Activated T-cell treated with anti-CD3 and anti-CD28 coated beads for 4 hours (primary cell): ENCODE measurements around the gene EIF3A.
"Not testable (repeated sequence)": the region's sequence is repeated elsewhere in the genome, so short reads cannot be mapped to it uniquely, and the experiment has no call there.

Source experiments
- DNase-seq: peaks from one replicate; pipeline ENCODE4 v3.0.0-alpha.2; 2020

The EIF3A gene

DNA sequence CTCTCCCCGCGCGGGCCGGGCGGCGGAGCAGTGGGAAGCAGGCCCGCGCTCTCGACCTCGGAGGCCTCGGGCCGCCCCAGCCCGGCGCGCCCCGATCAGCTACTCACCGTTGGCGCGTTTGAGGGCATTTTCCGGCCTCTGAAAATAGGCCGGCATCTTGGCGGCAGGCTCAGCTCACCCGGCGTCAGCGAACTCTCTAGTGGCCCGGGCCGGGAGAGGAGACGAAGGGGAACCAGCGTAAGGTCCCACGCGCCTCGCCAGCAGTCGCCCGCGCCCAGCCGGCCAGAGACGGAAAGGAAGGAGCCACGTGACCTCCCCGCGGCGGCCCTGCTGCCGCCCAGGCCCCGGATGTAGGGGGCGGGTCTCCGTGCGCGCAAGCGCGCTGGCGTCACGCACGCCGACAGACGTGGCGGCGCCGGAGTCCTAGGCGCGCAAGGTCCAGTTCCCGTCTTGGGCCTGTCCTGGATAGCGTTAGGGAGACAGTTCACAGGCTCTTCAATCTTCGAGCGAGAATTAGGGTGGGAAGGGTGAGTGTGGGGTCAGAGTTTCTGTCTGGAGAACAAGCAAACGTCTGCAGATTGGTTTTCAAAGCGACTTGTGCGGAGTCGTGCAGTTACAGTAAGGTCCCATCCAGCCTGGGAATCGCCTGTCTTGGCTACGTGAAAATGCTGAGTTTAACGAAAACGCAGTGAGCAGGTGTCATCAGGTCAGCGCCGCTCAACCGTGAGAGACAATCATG is at the start of gene EIF3A:
TSS of gene EIF3A (minus strand) at position 297 of the 739 bp plus-strand sequence. CDS start at position 156, 141 bp downstream.
- DNase-seq: peak; percentile 83

DNA sequence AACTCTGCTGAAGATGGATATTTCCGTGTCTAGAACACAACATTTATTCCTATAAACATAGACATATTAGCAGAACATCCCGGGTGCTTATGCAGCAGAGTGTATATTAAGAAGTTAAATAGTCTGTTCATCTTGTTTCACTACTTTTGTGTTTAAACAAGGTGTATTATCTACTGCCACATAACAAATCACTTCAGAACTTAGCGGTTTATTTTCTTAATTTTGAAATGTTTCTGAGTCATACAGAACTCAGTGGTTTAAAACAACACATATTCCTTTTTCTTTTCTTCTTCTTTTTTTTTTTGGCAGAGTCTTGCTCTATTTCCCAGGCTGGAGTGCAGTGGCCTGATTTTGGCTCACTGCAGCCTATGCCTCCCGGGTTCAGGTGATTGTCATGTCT is 49.1 kb upstream of the EIF3A start:
- no peak for DNase-seq

- DNase-seq: no peak
These were observed 45.3 kb upstream of the EIF3A start for GRCh38 chr10:119125942-119126341.

DNA sequence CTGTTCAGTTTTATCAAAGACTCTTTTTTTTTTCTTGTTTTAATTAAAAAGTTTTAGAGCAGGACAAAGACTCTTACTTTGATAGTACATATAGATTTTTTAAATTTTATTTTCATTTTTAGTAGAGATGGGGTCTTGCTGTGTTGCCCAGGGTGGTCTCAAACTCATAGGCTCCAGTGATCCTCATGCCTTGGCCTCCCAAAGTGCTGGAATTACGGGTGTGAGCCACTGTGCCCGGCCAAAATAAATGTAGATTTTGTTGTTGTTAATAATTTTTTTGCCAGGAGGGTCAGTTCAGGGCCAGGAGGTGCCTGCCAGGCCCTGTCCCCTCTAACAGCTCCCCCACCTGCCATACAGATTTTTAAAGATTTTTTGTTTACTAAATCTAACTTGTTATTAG is 40.3 kb upstream of the EIF3A start:
- DNase-seq: no peak

GRCh38 chr10:119120413-119120867 is 39.8 kb upstream of the EIF3A start:
- no peak for DNase-seq

DNA sequence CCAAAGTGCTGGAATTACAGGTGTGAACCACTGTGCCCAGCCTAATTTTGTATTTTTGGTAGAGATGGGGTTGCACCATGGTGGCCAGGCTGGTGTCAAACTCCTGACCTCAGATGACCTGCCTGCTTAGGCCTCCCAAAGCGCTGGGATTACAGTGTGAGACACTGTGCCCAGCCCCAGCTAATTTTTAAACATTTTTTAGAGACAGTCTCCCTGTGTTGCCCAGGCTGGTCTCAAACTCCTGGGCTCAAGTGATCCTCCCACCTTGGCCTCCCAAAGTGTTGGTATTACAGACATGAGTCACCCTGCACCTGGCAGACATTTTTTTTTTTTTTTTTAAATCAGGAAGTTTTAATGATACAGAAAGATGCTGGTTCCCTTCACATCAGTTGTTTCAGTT is 38.8 kb upstream of the EIF3A start:
- no peak for DNase-seq

DNA sequence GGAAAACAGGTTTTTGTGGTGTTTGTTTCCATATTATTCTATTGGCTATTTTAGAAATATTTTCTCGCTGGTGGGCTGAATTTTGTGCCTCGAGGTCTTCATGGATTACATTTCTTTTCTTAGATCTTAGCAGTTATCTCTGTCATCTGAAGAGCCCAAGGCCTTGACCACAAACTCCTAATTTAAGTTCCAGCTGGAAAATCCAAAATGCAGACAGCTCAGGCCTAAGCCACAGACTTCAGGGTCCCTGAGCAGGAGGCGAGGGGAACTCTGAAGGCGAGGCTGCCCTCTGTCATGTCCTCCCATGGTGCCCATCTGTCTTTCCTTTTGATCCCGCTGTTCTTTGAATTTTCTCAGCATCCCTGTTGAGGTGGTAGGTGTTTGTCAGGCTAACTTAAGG is 37.6 kb upstream of the EIF3A start:
- no peak for DNase-seq

GRCh38 chr10:119116326-119116951 is 35.8 kb upstream of the EIF3A start:
- DNase-seq: no peak

DNA sequence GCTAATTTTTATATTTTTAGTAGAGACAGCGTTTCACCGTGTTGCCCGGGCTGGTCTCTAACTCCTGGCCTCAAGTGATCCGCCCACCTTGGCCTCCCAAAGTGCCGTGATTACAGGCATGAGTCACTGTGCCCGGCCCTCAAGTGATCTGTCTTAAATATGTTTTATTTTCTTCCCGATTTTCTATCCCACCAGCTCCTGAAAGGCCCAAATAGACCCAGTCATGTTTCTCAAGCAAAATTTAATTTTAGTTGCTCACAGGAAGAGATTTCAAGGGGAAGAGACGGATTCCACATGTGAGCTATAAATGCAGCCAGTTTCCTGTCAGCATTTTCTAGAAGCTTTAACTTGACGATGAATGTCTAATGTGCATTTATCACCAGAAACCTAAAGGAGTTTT is 35.3 kb upstream of the EIF3A start:
- no peak for DNase-seq

GRCh38 chr10:119113751-119114732 is 33.4 kb upstream of the EIF3A start:
- no peak for DNase-seq

GRCh38 chr10:119112056-119112455 is 31.4 kb upstream of the EIF3A start:
- no peak for DNase-seq

DNA sequence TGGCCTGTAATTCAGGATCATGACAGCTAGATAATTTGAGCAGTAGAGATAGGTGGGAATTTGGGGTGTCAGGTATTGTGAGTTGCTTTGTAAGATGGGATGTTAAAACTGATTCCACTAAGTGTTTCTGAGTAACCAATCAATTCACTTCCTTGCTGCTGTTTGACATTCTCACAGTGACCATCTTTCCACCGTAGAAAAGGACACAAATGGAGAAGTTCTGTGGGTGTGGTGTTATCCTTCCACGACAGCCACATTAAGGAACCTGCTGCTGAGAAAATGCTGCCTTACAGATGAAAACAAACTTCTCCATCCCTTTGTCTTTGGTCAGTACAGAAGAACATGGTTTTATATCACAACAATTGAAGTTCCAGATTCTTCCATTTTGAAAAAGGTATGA is 27.2 kb upstream of the EIF3A start:
- not testable (repeated sequence) for DNase-seq

DNA sequence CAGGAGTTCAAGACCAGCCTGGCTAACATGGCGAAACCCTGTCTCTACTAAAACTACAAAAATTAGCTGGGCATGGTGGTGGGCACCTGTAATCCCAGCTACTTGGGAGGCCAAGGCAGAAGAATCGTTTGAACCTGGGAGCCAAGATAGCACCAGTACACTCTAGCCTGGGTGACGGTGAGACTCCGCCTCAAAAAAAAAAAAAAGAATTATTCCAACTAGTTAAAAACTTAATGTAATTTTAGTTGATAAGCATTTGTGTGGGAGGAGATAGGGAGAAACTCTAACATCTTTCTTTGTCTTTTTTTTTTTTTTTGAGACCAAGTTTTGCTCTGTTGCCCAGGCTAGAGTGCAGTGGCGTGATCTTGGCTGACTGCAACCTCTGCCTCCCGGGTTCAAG is 26.5 kb upstream of the EIF3A start:
- not testable (repeated sequence) for DNase-seq

GRCh38 chr10:119105899-119106298 is 25.3 kb upstream of the EIF3A start:
- not testable (repeated sequence) for DNase-seq

GRCh38 chr10:119105155-119105554 is 24.5 kb upstream of the EIF3A start:
- no peak for DNase-seq

DNA sequence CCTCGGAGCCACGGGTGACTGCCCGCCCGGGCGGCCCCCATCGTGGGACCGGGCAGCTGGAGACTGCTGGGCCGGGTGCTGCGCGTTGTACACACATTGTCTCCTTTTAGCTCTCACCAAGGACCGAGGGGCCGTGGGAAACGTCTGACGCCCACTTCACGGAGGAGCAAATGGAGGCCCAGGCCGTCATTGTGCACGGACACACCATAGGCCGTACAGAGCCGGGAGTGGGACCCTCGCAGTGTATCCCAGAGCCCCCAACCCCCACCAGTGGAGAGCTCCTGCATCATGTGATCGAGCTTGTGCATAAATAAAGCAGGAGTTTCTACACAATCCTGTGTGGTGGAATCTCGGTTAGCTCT is 24.0 kb upstream of the EIF3A start:
- DNase-seq: no peak

- DNase-seq: peak; percentile 71
These were observed 23.5 kb upstream of the EIF3A start, which contains the start of gene DENND10 for GRCh38 chr10:119103903-119104653. Gene DENND10, plus strand, starts transcription at chr10:119104113. Its CDS starts 30 bp downstream, at chr10:119104143.

DNA sequence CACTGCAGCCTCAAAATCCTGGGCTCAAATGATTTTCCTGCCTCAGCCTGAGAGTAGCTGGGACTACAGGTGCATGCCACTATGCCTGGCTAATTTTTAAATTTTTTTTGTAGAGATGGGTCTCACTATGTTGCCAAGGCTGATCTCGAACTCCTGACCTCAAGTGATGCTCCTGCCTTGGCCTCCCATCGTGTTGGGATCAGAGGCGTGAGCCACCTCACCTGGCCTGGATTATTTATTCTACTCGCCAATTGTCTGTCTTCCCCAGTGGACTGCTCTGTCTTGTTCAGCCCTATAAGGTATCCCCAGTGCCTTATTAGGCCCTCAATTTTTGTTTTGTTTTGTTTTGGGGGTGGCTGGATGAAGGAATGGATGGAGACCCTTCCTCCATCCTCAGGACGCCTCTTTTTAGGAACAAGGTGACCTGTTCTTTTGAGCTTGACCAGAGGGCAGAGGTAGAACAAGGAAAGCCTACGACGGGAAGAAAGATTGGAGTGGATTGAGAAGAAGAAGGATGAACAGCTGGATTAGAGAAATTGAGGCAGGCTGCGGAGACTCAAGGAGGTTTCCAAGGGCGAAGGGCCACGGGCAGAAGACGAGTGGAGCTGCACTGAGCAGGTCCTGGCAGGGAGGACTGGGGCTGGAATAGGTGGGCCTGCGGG is 22.8 kb upstream of the EIF3A start:
- DNase-seq: no peak

- DNase-seq: no peak
These were observed 20.9 kb upstream of the EIF3A start for GRCh38 chr10:119101366-119102098.

DNA sequence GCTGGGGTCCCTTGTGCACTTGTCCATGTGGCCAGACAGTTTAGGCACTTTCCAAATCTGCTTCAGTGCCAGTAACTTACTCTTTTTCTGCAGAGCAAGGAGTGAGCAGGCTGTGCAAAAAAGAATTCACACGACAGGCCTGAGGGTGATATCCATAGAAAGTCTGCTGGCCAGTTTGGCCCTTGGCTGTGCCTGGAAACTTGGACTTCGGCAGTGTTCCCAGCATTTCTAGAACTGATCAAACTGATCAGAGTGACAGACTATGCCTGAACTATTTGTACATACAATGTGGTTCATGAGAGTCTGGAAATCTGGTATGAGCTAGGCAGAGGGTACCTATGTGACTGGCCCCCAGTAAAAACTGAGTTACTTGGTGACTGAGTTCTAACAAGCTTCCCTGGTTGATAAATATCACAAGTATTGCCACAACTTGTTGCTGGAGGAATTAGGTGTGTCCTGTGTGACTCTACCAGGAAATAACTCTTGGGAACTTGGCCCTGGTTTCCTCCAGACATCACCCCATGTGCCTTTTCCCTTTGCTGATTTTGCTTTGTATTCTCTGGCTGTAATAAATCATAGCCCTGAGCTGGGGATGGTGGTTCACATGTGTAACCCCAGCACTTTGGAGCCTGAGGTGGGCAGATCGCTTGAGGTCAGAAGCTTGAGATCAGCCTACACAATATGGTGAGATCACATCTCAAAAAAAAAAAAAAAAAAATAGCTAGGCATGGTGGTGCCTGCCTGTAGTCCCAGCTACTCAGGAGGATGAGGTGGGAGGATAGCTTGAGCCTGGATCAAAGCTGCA is 20.0 kb upstream of the EIF3A start:
- DNase-seq: no peak
